NK-92 (cell line): ENCODE results near the gene MED29.

Experiments used
- DNase-seq: peaks from one replicate; lab custom pipeline; 2025; ENCODE audit not compliant: unreplicated experiment; lab: John Stamatoyannopoulos, UW

Gene MED29

GRCh38 chr19:39390751-39391437, at the start of gene MED29, which contains the start of gene PAF1:
Gene MED29, plus strand, starts transcription at chr19:39391378. Its CDS starts 45 bp downstream, at chr19:39391423.
Gene PAF1, minus strand, starts transcription at chr19:39391106. Its CDS starts 242 bp downstream, at chr19:39390864.
- peak; percentile 80 for DNase-seq

GRCh38 chr19:39341719-39342604, 49.2 kb upstream of the MED29 start, which contains the start of gene SAMD4B:
Gene SAMD4B, plus strand, starts transcription at chr19:39342421. Its CDS starts 14,473 bp downstream, at chr19:39356894.
- DNase-seq = peak; percentile 78

GRCh38 chr19:39342647-39343305, 48.4 kb upstream of the MED29 start:
- DNase-seq = no peak

- DNase-seq = no peak
Observed at GRCh38 chr19:39345956-39346355, 45.2 kb upstream of the MED29 start.

GRCh38 chr19:39347332-39348164, 43.6 kb upstream of the MED29 start:
- no peak for DNase-seq

- no peak for DNase-seq
Observed at GRCh38 chr19:39349326-39349725, 41.9 kb upstream of the MED29 start.

GRCh38 chr19:39350156-39350555, 41.0 kb upstream of the MED29 start:
- DNase-seq = no peak

GRCh38 chr19:39351537-39352064, 39.6 kb upstream of the MED29 start:
- no peak for DNase-seq

- DNase-seq = no peak
Observed at GRCh38 chr19:39352381-39353255, 38.6 kb upstream of the MED29 start.

GRCh38 chr19:39355253-39355652, 35.9 kb upstream of the MED29 start:
- no peak for DNase-seq

GRCh38 chr19:39356073-39356472, 35.1 kb upstream of the MED29 start:
- no peak for DNase-seq

GRCh38 chr19:39356647-39357046, 34.5 kb upstream of the MED29 start:
- DNase-seq = no peak

- no peak for DNase-seq
Observed at GRCh38 chr19:39359026-39359425, 32.2 kb upstream of the MED29 start.

GRCh38 chr19:39360599-39360998, 30.6 kb upstream of the MED29 start:
- DNase-seq = no peak

- DNase-seq = no peak
Observed at GRCh38 chr19:39362682-39363657, 28.2 kb upstream of the MED29 start.

- DNase-seq = no peak
Observed at GRCh38 chr19:39363901-39364457, 27.2 kb upstream of the MED29 start.

- DNase-seq = no peak
Observed at GRCh38 chr19:39365531-39365930, 25.6 kb upstream of the MED29 start.

GRCh38 chr19:39369200-39369599, 22.0 kb upstream of the MED29 start:
- no peak for DNase-seq
